GDM1 (cell line): ENCODE results near the gene CDC123.

ENCODE experiments used
- DNase-seq: peaks from one replicate; lab custom pipeline; 2025; lab: John Stamatoyannopoulos, UW

CDC123 gene

GRCh38 chr10:12299222-12299965 is 103.4 kb downstream of the CDC123 start:
- no peak for DNase-seq
